RWPE2 (cell line): Measurements from ENCODE around the gene NOMO2.
A peak's percentile ranks its signal among the peaks of the same experiment; 100 is the strongest.
"Not testable (repeated sequence)": the region's sequence is repeated elsewhere in the genome, so short reads cannot be mapped to it uniquely, and the experiment has no call there.

Experiments
- ATAC-seq: fragments of 200-7000 bp; cut with Tn5 transposase; 3 replicates; pipeline ENCODE4 v1.9.1; 2021; ENCODE audit warnings: low read depth
- DNase-seq: peaks from one replicate; pipeline ENCODE4 v3.0.0-alpha.2; 2020; ENCODE audit warnings: low spot score
- H3K27ac ChIP-seq: fragments of 450-650 bp; 2 replicates; pipeline ENCODE4 v1.5.1; 2017; ENCODE audit warnings: mild to moderate bottlenecking; ENCODE audit not compliant: poor library complexity, severe bottlenecking
- H3K27me3 ChIP-seq: fragments of 250-450 bp; sonication (Bioruptor Pico); 2 replicates; pipeline ENCODE4 v1.5.1; 2021; ENCODE audit warnings: mild to moderate bottlenecking, moderate library complexity; ENCODE audit not compliant: insufficient read depth, poor library complexity, severe bottlenecking
- H3K36me3 ChIP-seq: fragments of 250-450 bp; sonication (Bioruptor Pico); 2 replicates; pipeline ENCODE4 v1.5.1; 2020; ENCODE audit warnings: low read depth, mild to moderate bottlenecking, moderate library complexity
- H3K4me1 ChIP-seq: fragments of 250-450 bp; sonication (Bioruptor Pico); 2 replicates; pipeline ENCODE4 v1.5.1; 2021; ENCODE audit warnings: mild to moderate bottlenecking, moderate library complexity; ENCODE audit not compliant: insufficient read depth, poor library complexity, severe bottlenecking
- H3K4me3 ChIP-seq: fragments of 250-450 bp; sonication (Bioruptor Pico); 2 replicates; pipeline ENCODE4 v1.5.1; 2021; ENCODE audit warnings: mild to moderate bottlenecking, moderate library complexity; ENCODE audit not compliant: severe bottlenecking
- H3K9me3 ChIP-seq: fragments of 250-450 bp; sonication (Bioruptor Pico); 2 replicates; pipeline ENCODE4 v1.5.1; 2021; ENCODE audit warnings: mild to moderate bottlenecking, moderate library complexity; ENCODE audit not compliant: severe bottlenecking
- TF ChIP-seq, protein P1 (sequence below): fragments of 450-650 bp; IDR thresholded peaks from one replicate; pipeline ENCODE4 v1.5.1; 2017; ENCODE audit warnings: mild to moderate bottlenecking, moderate library complexity; ENCODE audit not compliant: poor library complexity, severe bottlenecking

The NOMO2 gene

DNA sequence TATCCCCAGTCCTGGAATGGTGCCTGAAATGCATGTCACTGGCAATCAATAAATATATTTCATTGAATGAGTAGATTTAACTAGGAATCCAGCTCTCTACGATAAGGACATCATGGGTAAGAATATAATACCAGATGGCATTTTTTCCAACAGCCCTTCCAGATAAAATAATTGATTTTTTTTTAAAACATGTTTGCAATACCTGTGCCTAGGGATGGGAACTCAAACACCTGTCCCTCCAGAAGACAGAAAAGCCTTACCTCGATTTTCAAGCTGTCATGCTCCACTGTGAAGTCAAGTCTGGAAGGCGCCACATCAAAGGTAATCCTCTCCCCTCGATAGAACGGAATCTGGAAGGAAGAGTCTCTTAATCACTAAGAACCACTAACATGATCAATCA is 20.0 kb downstream of the NOMO2 start:
- H3K27ac ChIP-seq, H3K27me3 ChIP-seq, H3K36me3 ChIP-seq, ATAC-seq, H3K4me3 ChIP-seq, DNase-seq, H3K9me3 ChIP-seq, H3K4me1 ChIP-seq: not testable (repeated sequence)

DNA sequence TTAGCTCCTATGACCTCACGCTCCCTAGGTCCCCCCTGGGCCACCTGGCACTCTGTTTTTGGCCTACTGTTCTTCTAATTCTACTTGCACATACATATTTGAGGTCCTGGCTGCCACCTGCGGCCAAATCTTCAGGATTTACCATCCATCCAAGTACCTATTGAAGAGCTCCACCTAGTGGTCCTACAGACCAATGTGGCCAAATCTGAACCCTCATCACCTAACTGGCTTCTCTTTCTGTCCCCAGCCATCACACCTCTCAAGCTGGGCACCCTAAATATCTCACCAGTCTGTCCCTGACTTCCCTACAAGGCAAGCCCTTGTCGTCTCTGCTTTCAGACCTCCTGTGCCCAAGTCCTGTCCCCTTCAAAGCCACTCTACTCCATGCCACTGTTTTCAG is 24.9 kb downstream of the NOMO2 start:
- H3K9me3 ChIP-seq, H3K4me3 ChIP-seq, H3K36me3 ChIP-seq, H3K27ac ChIP-seq, H3K27me3 ChIP-seq, DNase-seq, H3K4me1 ChIP-seq: not testable (repeated sequence)
- TF ChIP-seq, protein P1, sequence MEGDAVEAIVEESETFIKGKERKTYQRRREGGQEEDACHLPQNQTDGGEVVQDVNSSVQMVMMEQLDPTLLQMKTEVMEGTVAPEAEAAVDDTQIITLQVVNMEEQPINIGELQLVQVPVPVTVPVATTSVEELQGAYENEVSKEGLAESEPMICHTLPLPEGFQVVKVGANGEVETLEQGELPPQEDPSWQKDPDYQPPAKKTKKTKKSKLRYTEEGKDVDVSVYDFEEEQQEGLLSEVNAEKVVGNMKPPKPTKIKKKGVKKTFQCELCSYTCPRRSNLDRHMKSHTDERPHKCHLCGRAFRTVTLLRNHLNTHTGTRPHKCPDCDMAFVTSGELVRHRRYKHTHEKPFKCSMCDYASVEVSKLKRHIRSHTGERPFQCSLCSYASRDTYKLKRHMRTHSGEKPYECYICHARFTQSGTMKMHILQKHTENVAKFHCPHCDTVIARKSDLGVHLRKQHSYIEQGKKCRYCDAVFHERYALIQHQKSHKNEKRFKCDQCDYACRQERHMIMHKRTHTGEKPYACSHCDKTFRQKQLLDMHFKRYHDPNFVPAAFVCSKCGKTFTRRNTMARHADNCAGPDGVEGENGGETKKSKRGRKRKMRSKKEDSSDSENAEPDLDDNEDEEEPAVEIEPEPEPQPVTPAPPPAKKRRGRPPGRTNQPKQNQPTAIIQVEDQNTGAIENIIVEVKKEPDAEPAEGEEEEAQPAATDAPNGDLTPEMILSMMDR: peak; percentile 18
- peak; percentile 52; the same call in 2 of the 3 replicates for ATAC-seq

DNA sequence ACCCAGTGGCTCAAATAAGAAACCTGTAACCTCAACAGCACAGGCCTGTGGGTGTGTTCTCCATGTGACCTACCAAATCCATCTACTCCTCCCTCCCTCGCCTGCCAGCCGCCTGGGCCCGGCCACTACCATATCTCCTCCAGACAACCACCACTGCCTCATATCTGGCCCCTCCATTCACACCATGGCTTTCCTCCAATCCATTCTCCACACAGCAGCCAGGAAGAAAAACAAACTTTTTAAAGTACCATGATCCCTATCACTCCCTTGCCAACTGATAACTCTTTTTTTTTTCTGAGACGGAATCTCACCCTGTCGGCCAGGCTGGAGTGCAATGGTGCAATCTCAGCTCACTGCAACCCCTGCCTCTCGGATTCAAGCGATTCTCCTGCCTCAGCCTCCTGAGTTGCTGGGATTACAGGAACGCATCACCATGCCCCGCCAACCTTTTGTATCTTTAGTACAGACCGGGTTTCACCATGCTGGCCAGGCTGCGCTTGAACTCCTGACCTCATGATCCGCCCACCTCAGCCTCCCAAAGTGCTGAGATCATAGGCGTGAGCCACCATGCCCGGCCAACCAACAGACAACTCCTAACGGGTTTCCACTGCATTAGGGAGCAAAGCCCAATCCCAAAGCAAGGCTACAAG is 26.3 kb downstream of the NOMO2 start:
- not testable (repeated sequence) for H3K9me3 ChIP-seq, H3K27ac ChIP-seq, H3K27me3 ChIP-seq, DNase-seq, H3K36me3 ChIP-seq, ATAC-seq, H3K4me3 ChIP-seq, H3K4me1 ChIP-seq

DNA sequence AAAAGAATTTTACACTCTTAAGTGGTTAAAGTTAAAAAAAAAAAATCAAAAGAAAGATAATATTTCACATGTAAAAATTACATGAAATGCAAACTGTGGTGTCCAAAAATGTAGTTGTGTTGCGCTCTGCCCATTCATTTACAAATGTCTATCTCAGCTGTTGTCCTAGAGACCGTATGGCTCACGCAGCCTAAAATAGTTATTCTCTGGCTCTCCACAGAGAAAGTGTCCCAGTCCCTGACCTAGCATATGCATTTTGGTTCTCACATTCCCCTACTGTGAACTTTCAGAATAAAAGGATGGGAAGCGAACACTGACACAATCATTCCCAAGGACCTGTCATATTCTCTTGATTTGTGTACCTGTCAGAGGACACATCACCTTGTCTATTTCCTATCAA is 27.6 kb downstream of the NOMO2 start:
- DNase-seq, H3K27me3 ChIP-seq, H3K9me3 ChIP-seq, H3K4me3 ChIP-seq, H3K4me1 ChIP-seq, H3K36me3 ChIP-seq, H3K27ac ChIP-seq, ATAC-seq: not testable (repeated sequence)

DNA sequence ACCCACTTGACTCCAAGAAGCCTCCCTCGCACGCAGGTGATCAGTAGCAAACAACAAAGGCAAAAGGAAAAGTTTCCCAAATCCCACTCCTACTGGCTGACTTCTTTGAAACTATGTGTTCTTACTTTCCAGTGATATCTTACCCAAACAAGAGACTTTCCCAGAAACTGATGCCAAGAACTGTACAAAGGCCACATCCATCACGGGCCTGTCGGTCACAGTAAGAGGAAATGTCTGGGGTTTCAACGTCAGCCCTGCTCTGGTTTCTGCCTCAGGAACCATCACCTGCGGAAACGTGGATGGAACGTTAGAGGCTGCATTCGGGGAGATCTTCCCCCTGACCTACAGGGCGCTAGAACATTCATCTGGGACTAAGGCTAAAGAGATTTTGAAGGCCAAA is 30.6 kb downstream of the NOMO2 start:
- not testable (repeated sequence) for ATAC-seq, H3K4me1 ChIP-seq, H3K27ac ChIP-seq, DNase-seq, H3K27me3 ChIP-seq, H3K9me3 ChIP-seq, H3K36me3 ChIP-seq, H3K4me3 ChIP-seq

DNA sequence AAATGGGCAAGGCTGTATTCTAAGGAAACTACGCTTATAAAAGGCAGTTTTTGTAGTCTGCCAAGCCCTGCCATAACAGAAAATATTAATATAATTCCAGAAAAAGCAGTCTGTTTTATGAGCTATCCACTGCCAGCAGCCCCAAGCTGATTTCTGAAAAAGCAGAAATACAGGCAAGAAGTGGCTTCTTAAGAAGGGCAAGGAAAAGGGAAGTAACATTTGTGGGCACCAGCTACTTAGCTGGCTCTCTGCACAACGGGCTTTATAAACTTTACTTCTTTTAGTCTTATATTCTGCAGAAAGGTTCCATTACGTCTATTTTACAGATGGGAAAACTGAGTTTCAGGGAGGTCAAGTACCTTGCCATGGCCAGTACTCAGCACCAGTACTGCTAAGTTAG is 31.6 kb downstream of the NOMO2 start:
- H3K4me3 ChIP-seq, H3K9me3 ChIP-seq, ATAC-seq, H3K36me3 ChIP-seq, H3K4me1 ChIP-seq, DNase-seq, H3K27me3 ChIP-seq, H3K27ac ChIP-seq: not testable (repeated sequence)

DNA sequence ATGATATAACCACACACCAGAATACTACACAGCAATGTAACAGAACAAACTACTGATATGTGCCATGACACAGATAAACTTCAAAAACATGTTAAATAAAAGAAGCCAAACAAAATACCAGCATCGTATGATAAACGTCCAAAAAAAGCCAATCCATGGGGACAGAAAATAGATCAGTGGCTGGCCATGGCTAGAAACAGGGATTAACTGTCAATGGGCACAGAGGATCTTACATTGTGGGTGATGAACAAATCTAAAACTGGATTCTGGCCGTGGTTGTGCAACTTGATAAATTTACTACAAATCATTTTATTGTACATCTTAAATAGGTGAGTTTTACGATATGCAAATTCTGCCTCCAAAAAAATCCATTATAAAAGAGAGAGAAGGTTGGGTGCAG is 35.4 kb downstream of the NOMO2 start:
- not testable (repeated sequence) for H3K9me3 ChIP-seq, H3K27me3 ChIP-seq, H3K4me3 ChIP-seq, H3K27ac ChIP-seq, ATAC-seq, H3K36me3 ChIP-seq, H3K4me1 ChIP-seq, DNase-seq

DNA sequence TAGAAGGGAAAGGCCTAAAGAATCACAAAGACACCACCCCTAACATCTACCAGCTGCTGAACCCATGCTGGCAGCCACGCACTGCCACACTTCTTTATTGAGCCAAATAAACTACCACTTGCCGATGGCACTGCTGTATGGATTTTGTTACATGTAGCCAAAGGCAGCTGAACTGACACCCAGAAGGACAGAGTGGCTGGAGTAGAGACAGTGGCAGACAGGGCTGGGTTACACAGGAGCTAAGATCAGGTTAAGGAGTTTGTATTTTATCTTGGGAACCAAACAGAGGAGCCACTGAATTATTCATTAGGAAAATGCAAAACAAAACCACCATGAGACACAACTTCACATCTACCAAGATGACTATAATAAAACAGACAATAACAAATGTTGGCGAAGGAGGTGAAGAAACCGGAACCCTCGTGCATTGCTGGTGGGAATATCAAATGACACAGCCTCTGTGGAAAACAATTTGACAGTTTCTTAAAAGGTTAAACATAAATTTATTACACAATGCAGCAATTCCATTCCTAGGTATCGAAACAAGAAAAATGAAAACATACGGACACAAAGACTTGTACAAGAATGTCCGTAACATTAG is 35.9 kb downstream of the NOMO2 start:
- not testable (repeated sequence) for H3K4me1 ChIP-seq, ATAC-seq, H3K36me3 ChIP-seq, H3K9me3 ChIP-seq, H3K27me3 ChIP-seq, H3K4me3 ChIP-seq, H3K27ac ChIP-seq, DNase-seq

DNA sequence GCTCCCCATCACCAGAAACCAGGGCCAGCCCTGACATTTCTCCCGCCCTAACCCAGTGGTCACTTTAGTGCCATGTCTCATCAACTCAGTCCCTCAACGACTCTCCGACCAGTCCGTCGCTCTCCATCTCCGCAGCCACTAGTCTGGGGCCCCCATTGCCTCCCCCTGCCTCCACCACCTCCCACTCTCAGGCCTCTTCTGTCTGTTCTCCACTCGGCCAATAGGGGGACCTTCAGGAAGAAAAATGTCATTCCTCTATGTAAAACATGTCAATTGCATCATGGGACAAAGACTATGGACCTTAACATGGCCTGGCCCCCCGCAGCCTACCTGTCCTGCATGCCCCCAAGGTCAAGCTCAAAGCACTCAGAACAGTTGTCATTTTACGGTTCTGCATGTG is 39.3 kb downstream of the NOMO2 start:
- not testable (repeated sequence) for H3K36me3 ChIP-seq, ATAC-seq, H3K27me3 ChIP-seq, H3K4me3 ChIP-seq, H3K27ac ChIP-seq, H3K4me1 ChIP-seq, DNase-seq, H3K9me3 ChIP-seq

DNA sequence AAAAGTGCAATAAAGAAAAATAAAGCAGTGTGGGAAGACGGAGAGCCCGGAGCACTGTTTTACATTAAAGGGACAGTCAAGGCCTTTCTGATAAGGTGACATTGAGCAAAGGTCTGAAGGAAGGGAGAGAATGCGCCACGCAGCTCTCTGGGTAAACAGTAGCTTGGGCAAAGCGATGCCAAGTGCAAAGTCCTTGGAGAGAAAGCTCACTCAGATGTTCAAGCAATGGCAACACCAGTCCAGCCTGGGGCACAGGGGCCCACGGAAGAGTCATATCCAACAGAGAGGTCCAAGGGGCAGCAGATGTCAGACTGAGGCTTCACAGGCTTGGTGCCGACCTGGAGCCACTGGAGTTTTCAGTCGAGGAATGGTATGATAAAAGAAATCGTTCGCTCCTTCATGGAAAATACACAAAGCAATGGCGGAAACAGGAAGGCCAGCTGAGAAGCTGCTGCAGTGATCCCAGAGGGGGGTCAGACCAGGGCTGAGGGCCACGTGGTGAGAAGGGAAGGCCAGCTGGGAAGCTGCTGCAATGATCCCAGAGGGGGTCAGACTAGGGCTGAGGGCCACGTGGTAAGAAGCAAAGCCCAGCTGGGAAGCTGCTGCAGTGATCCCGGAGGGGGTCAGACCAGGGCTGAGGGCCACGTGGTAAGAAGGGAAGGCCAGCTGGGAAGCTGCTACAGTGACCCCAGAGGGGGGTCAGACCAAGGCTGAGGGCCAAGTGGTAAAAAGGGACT is 40.3 kb downstream of the NOMO2 start:
- H3K4me1 ChIP-seq, H3K36me3 ChIP-seq, ATAC-seq, DNase-seq, H3K4me3 ChIP-seq, H3K27me3 ChIP-seq, H3K9me3 ChIP-seq, H3K27ac ChIP-seq: not testable (repeated sequence)
